ENCODE data around the gene DOCK4. TPM values are rescaled to one million over a fixed set of nuclear protein-coding genes. Genes with fewer than 3 reads are reported as not detected.

DOCK4 gene
- total RNA-seq, 1 donor from 2014 or later: 32.2 TPM

- Histone ChIP-seq H4K20me1 (ENCODE audit: insufficient read depth, low read length) (peaks cover 7% of the 10 kb centered on the region), H3K4me2 (ENCODE audit: low read length) (peak overlapping the region; percentile 95), H3K9me3 (ENCODE audit: insufficient read depth, low read depth, low read length) (no peaks in the 10 kb centered on the region), H2AFZ (ENCODE audit: low read depth, low read length) (peak overlapping the region; percentile 96), H3K9ac (ENCODE audit: low read length) (peak overlapping the region; percentile 89), H3K4me1 (ENCODE audit: insufficient read depth, low read length) (peaks cover 4% of the 10 kb centered on the region), H3K27me3 (ENCODE audit: insufficient read depth, low read length) (no peaks in the 10 kb centered on the region), H3K36me3 (ENCODE audit: insufficient read depth, low read length) (no peaks in the 10 kb centered on the region), H3K4me3 (ENCODE audit: insufficient read depth, low read depth, low read length) (peak overlapping the region; percentile 94), H3K27ac (ENCODE audit: low read depth, low read length) (peak overlapping the region; percentile 64), H3K79me2 (ENCODE audit: insufficient read depth, low read length) (peaks cover 70% of the 10 kb centered on the region)
- peak overlapping the region; percentile 100 for H3K4me3 Mint-ChIP-seq (ENCODE audit: unreplicated experiment)
- H3K27ac Mint-ChIP-seq (ENCODE audit: unreplicated experiment): peak overlapping the region; percentile 90
- H3K36me3 Mint-ChIP-seq (ENCODE audit: low read depth, unreplicated experiment): no peaks in the 10 kb centered on the region
- H3K27me3 Mint-ChIP-seq (ENCODE audit: low read depth, unreplicated experiment): no peaks in the 10 kb centered on the region
- H3K4me1 Mint-ChIP-seq (ENCODE audit: low read depth, unreplicated experiment): peaks cover 23% of the 10 kb centered on the region
- no peaks in the 10 kb centered on the region for H3K9me3 Mint-ChIP-seq (ENCODE audit: unreplicated experiment)
- peak; percentile 71 for DNase-seq (ENCODE audit: low read depth)
- no peak for FAIRE-seq
- TF ChIP-seq CTCF (IDR thresholded peaks at IDR 0.05; ENCODE audit: insufficient read depth, low read depth, low read length) (no peak), EZH2 (IDR thresholded peaks at IDR 0.05; ENCODE audit: insufficient read depth, low read length) (no peak)
These were observed 609 bp downstream of the DOCK4 start for GRCh38 chr7:112205343-112206237.

GRCh38 chr7:112204499-112205342 is 1.5 kb downstream of the DOCK4 start:
- Mint-ChIP-seq H3K27ac (ENCODE audit: unreplicated experiment) (peak overlapping the region; percentile 90), H3K27me3 (ENCODE audit: low read depth, unreplicated experiment) (no peaks in the 10 kb centered on the region), H3K36me3 (ENCODE audit: low read depth, unreplicated experiment) (no peaks in the 10 kb centered on the region), H3K4me1 (ENCODE audit: low read depth, unreplicated experiment) (peaks cover 23% of the 10 kb centered on the region), H3K9me3 (ENCODE audit: unreplicated experiment) (no peaks in the 10 kb centered on the region), H3K4me3 (ENCODE audit: unreplicated experiment) (peak overlapping the region; percentile 100)
- H2AFZ ChIP-seq (ENCODE audit: low read depth, low read length): peak overlapping the region; percentile 96
- peaks cover 7% of the 10 kb centered on the region for H4K20me1 ChIP-seq (ENCODE audit: insufficient read depth, low read length)
- H3K4me3 ChIP-seq (ENCODE audit: insufficient read depth, low read depth, low read length): peak overlapping the region; percentile 94
- H3K27ac ChIP-seq (ENCODE audit: low read depth, low read length): peak overlapping the region; percentile 64
- H3K79me2 ChIP-seq (ENCODE audit: insufficient read depth, low read length): peaks cover 78% of the 10 kb centered on the region
- DNase-seq (ENCODE audit: low read depth): no peak
- no peaks in the 10 kb centered on the region for H3K36me3 ChIP-seq (ENCODE audit: insufficient read depth, low read length)
- no peak for TF ChIP-seq EZH2 (IDR thresholded peaks at IDR 0.05; ENCODE audit: insufficient read depth, low read length)
- TF ChIP-seq CTCF (IDR thresholded peaks at IDR 0.05; ENCODE audit: insufficient read depth, low read depth, low read length): no peak
- no peaks in the 10 kb centered on the region for H3K9me3 ChIP-seq (ENCODE audit: insufficient read depth, low read depth, low read length)
- H3K27me3 ChIP-seq (ENCODE audit: insufficient read depth, low read length): no peaks in the 10 kb centered on the region
- FAIRE-seq: no peak
- peak overlapping the region; percentile 95 for H3K4me2 ChIP-seq (ENCODE audit: low read length)
- H3K4me1 ChIP-seq (ENCODE audit: insufficient read depth, low read length): peaks cover 4% of the 10 kb centered on the region
- peak overlapping the region; percentile 89 for H3K9ac ChIP-seq (ENCODE audit: low read length)
